GM19240 (cell line): Measurements from ENCODE around the gene EEIG2.

Experiments used
- DNase-seq: peaks from one replicate; pipeline ENCODE4 v3.0.0; 2011; ENCODE audit warnings: low spot score; ENCODE audit not compliant: insufficient read length

EEIG2 gene

DNA sequence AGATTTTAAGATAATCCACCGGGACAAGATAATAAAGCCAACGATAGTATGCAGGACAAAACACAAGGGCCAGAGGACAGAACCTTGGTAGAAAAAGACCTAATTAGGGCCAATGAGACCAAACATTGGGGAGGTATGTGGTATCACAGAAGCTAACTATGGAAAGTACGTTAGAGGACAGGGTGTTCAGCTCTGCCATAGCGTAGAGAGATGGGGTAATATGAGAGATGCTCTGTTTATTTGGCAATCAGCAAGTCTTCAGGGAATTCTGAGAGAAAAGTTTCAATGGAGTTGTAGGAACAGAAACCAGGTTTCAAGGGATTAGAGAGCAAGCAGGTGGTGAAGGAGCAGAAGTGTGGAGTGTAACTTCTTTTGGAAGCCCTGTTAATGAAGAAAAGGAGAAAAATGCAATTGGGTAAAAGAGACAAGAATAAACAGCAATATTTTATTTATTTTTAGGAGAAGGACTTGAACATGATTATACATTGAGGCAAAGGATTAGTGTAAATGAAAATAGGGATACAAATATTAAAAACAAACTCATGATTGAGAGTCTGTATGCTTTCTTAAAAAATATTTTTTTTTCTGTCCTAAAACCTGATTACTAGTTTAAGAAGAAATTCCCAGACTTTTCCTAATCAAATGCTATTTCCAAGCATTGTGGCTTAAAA is 24.0 kb downstream of the EEIG2 start:
- DNase-seq = no peak

DNA sequence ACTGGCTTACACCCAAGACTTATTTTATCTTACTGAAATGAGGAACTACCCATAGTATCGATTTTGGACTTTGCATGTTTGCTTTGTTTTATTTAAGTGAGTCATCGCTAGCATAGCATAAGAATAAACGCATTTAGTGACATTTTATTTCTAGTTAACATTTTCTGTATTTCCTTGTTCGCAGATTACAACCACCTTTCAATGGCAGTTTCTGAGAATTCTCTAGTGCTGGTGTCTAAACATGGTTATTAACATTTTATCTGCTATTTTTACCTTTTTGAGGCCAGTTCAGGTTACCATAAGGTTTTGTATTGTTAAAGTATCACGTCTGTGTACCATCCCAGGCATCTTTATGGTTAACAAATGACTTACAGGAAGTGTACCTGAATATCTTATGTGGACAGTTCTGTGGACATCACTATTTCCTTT is 24.5 kb downstream of the EEIG2 start:
- DNase-seq = no peak

DNA sequence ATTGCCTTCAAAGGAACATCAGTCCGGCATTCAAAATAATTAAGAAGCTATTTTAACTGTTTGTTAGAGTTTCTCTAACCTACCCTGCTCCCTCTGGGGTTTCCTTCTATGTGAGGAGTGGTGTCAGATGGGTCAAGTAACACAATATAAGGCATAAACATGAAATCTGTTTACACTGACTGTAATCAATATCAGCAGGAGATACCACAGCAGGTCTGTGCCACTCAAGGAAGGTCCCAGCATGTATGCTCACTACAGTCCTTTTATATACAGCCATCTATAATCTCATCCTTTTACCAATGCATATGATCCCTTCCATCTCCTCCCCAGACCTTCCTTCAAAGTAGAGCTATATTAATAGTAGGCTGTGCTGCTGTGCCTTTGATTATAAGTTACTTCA is 25.4 kb downstream of the EEIG2 start:
- DNase-seq = no peak

GRCh38 chr1:108590441-108590840 is 30.5 kb downstream of the EEIG2 start:
- DNase-seq = no peak

DNA sequence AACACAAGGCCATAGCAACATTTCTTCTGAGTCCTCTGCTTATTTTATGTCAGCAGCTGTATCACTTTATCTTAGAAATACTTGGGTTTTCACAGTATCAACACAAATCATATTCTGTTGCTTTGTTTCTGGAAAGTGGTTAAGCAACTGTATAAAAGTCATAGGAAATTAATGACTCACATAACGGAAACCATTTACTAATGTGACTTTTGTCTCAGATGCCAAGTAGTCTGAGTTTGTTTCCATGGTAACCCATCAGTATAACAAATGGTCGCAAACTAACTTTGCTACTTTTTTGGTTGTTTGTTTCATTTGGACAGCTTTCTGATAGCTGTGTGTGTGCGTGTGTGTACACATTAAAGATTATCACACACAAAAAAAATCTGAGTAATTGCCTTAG is 31.1 kb downstream of the EEIG2 start:
- DNase-seq = no peak

DNA sequence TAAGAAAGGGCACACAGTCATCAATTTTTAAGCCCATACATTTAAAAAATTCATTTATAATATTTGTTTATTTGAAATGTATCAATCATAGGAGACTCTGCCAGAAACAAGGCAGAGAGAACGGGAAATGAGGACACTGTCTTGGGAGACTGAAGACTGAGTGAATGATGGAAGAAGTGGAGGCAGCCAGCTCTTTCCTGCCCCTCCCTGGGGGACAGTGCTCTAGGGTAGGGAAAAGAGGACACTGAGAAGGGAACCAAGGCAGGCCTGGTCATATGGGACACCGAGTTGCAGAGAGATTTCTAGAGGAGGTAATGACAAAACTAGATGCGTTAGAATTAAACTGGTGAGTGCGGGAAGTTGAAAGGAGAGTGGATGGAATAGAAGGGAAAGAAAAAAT is 31.6 kb downstream of the EEIG2 start:
- no peak for DNase-seq

GRCh38 chr1:108592030-108592759 is 32.3 kb downstream of the EEIG2 start:
- DNase-seq = no peak

DNA sequence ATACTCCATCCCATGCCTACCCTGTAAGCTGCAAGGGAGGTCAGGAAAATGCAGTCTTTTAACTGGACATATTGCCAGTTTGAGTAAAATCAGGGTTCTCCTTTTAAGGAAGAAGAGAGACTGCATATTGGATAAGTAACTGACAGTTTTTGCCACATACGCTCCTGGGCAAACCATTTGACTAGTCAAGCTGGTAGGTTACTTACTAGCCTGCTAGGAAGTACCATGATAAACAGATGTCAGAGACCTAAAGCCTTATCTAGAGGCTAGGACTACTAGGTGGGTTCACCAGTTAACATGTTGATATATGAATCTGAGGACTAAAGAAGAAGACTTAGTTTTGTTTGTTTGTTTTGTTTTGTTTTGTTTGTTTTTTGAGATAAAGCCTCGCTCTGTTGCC is 33.5 kb downstream of the EEIG2 start:
- no peak for DNase-seq

- no peak for DNase-seq
Measured at GRCh38 chr1:108595507-108595906, 35.6 kb downstream of the EEIG2 start.

- DNase-seq = no peak
Measured at GRCh38 chr1:108597041-108597440, 37.1 kb downstream of the EEIG2 start.

GRCh38 chr1:108598340-108598739 is 38.4 kb downstream of the EEIG2 start:
- DNase-seq = no peak

- DNase-seq = no peak
Measured at GRCh38 chr1:108600504-108600903, 40.6 kb downstream of the EEIG2 start.

- DNase-seq = no peak
Measured at GRCh38 chr1:108601708-108602410, 42.0 kb downstream of the EEIG2 start.

DNA sequence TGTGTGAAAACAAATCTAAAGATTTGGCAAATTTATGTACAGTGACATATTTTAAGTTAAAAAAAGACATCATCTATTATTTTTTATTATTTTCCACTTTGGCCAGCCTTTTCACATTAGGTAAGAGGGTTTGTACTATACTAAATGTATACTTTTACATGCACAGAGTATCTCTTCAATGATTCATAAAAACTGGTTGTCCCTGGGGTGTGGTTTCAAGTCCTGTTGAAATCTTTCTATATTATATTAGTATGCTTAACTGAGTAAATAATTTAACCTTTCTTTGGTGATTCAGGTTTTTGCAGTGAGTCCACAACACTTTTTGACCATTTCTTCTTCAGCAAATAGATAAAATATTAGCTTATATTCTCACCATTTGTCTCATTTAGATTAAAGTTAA is 45.7 kb downstream of the EEIG2 start:
- no peak for DNase-seq

GRCh38 chr1:108606478-108606877 is 46.6 kb downstream of the EEIG2 start:
- DNase-seq = no peak

DNA sequence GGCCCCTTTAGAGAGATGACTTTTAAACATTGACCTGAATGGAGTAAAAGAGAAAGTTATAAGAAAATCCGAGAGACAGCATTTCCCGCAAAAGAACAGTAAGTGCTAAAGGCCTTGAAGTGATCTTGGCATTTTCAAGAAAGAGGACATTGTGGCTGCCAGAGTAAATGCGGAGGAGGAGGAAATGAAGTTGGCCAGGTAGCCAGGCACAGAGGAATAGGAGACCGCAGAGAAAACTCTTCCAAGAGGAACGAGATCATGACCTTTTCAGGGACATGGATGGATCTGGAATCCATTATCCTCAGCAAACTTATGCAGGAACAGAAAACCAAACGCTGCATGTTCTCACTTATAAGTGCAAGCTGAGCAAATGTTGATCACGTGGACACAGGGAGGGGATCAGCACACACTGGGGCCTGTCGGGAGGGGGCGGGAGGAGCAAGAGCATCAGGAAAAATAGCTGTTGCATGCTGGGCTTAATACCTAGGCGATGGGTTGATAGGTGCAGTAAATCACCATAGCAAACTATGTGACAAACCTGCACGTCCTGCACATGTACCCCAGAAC is 49.7 kb downstream of the EEIG2 start:
- no peak for DNase-seq
